Endothelial cell of umbilical vein (primary cell): ENCODE data around the gene SNX25. TPM values are rescaled to one million over a fixed set of nuclear protein-coding genes. Genes with fewer than 3 reads are reported as not detected.

ENCODE experiments used
- BruUV-seq: library from RNA; stranded (reverse); fragments of 400-500 nt; replicated peaks from 2 replicates; lab custom pipeline; 2021; lab: Mats Ljungman, UMichigan
- CTCF ChIA-PET: fragments of 300-600, 350-600 bp; sonication (Branson Sonifier 250); formaldehyde crosslinking; loops from one replicate; lab custom pipeline; 2021; ENCODE audit warnings: antibody characterized with exemption, inconsistent platforms; lab: Charles Lee
- POLR2A ChIA-PET: fragments of 300-600, 350-600 bp; sonication (Branson Sonifier 250); formaldehyde crosslinking; loops from one replicate; lab custom pipeline; 2021; ENCODE audit warnings: antibody characterized with exemption, inconsistent platforms; lab: Charles Lee
- DNase-seq: peaks from one replicate; pipeline ENCODE4 v3.0.0-alpha.2; 2011; ENCODE audit warnings: low read depth, low spot score
- FAIRE-seq: peaks from 2 replicates; lab custom pipeline; 2011; peaks lifted over from hg19 to GRCh38; lab: Jason Lieb, UNC
- H2AFZ ChIP-seq: 2 replicates; pipeline ENCODE4 v1.6.0; 2012; ENCODE audit warnings: low read depth, low read length, control low read depth, inconsistent platforms
- H3K27ac ChIP-seq: 2 replicates; pipeline ENCODE4 v1.5.1; 2011; ENCODE audit warnings: low read depth, mild to moderate bottlenecking, control low read depth, low read length, moderate library complexity; ENCODE audit not compliant: insufficient read depth
- H3K27me3 ChIP-seq, 2 experiments: 2 replicates each; pipeline versions ENCODE4 v1.6.0 to v1.6.1; 2011; ENCODE audit warnings: low read length in 2 of 2, mixed read lengths in 1 of 2; ENCODE audit not compliant: control insufficient read depth in 2 of 2, insufficient read depth in 2 of 2
- H3K36me3 ChIP-seq, 2 experiments: 2 replicates in 1 of 2; 3 replicates in 1 of 2; pipeline ENCODE4 v1.5.1; 2011; ENCODE audit warnings: low read length in 2 of 2, mild to moderate bottlenecking in 1 of 2, moderate library complexity in 1 of 2; ENCODE audit not compliant: control insufficient read depth in 2 of 2, insufficient read depth in 2 of 2; ENCODE audit errors: extremely low read depth in 1 of 2
- H3K4me1 ChIP-seq: 3 replicates; pipeline ENCODE4 v1.5.1; 2011; ENCODE audit warnings: mild to moderate bottlenecking, low read length; ENCODE audit not compliant: control insufficient read depth, insufficient read depth; ENCODE audit errors: extremely low read depth
- H3K4me2 ChIP-seq: 2 replicates; pipeline ENCODE4 v1.6.1; 2011; ENCODE audit warnings: low read length, control low read depth, mixed read lengths; ENCODE audit not compliant: insufficient read depth
- H3K4me3 ChIP-seq, 3 experiments: fragments of 200-600 bp in 1 of 3; sonication (generic), shearing (Covaris generic) in 1 of 3; replicated peaks in 1 of 3; 2 replicates each; pipeline ENCODE4 v1.5.1; 2011 to 2016; ENCODE audit warnings: control low read depth in 3 of 3, low read length in 3 of 3, mild to moderate bottlenecking in 2 of 3, inconsistent platforms in 1 of 3, low read depth in 1 of 3, moderate library complexity in 1 of 3; ENCODE audit not compliant: insufficient read depth in 1 of 3
- H3K79me2 ChIP-seq: 2 replicates; pipeline ENCODE4 v1.6.0; 2012; ENCODE audit warnings: low read length, inconsistent platforms; ENCODE audit not compliant: control insufficient read depth, insufficient read depth
- H3K9ac ChIP-seq: replicated peaks from 2 replicates; pipeline ENCODE3; 2011; ENCODE audit warnings: low read length, control low read depth; ENCODE audit not compliant: insufficient read depth; ENCODE audit errors: extremely low read depth
- H3K9me1 ChIP-seq: replicated peaks from 3 replicates; pipeline ENCODE4 v1.6.0; 2011; ENCODE audit warnings: mild to moderate bottlenecking, low read length; ENCODE audit not compliant: control insufficient read depth, insufficient read depth; ENCODE audit errors: extremely low read depth
- H3K9me3 ChIP-seq: replicated peaks from 2 replicates; pipeline ENCODE4 v1.5.1; 2012; ENCODE audit warnings: low read length, inconsistent platforms; ENCODE audit not compliant: control insufficient read depth, insufficient read depth
- H4K20me1 ChIP-seq: replicated peaks from 2 replicates; pipeline ENCODE3; 2011; ENCODE audit warnings: mild to moderate bottlenecking, low read length; ENCODE audit not compliant: control insufficient read depth, insufficient read depth; ENCODE audit errors: extremely low read depth
- EZH2 ChIP-seq: IDR thresholded peaks from 2 replicates; pipeline ENCODE4 v1.6.1; 2012; ENCODE audit warnings: borderline replicate concordance, low read depth, mild to moderate bottlenecking, moderate library complexity, low read length, inconsistent platforms; ENCODE audit not compliant: severe bottlenecking
- FOS ChIP-seq: IDR thresholded peaks from 2 replicates; pipeline ENCODE4 v1.6.1; 2011; ENCODE audit warnings: mild to moderate bottlenecking, low read length, moderate library complexity, borderline replicate concordance; ENCODE audit not compliant: insufficient read depth
- GATA2 ChIP-seq: IDR thresholded peaks from 2 replicates; pipeline ENCODE4 v1.7.0; 2011; ENCODE audit warnings: low read depth, mild to moderate bottlenecking, moderate library complexity, mixed read lengths, low read length; ENCODE audit not compliant: insufficient read length, insufficient read depth
- JUN ChIP-seq: IDR thresholded peaks from 2 replicates; pipeline ENCODE4 v1.6.1; 2011; ENCODE audit warnings: borderline replicate concordance, low read depth; ENCODE audit not compliant: insufficient read length, insufficient read depth
- MYC ChIP-seq: IDR thresholded peaks from one replicate; pipeline ENCODE4 v1.6.1; 2011; ENCODE audit warnings: mild to moderate bottlenecking, low read depth, low read length
- POLR2A ChIP-seq: IDR thresholded peaks from 2 replicates; pipeline ENCODE4 v1.6.1; 2012; ENCODE audit warnings: low read depth, mild to moderate bottlenecking, control low read depth, low read length
- POLR2AphosphoS5 ChIP-seq: IDR thresholded peaks from 2 replicates; pipeline ENCODE4 v1.6.1; 2012; ENCODE audit warnings: low read depth, mild to moderate bottlenecking, control low read depth, low read length, moderate library complexity; ENCODE audit not compliant: insufficient read depth
- dilution Hi-C: fragments of 300-500 bp; cut with MboI; formaldehyde crosslinking; loops from one replicate; pipeline ENCODE4 v1.15.0; 2019; ENCODE audit warnings: low sequenced_read_pairs; ENCODE audit not compliant: extremely low pct_ligation_motif_present
- intact Hi-C: fragments of 100-400 bp; cut with micrococcal nuclease; formaldehyde crosslinking; loops from one replicate; pipeline ENCODE4 v1.10.0; 2022
- polyA plus RNA-seq, 4 experiments: library from polyadenylated mRNA; depleted of rRNA in 3 of 4; stranded (reverse) in 3 of 4; unstranded in 1 of 4; fragments of >200 nt; gene quantifications; 2 replicates each; pipeline versions ENCODE4 v1.2.1 to v1.2.3, GENCODE V29; 2011 to 2012; ENCODE audit warnings: missing spikeins in 1 of 4
- total RNA-seq: library from RNA; stranded (reverse); gene quantifications from 2 replicates; pipeline ENCODE4 v1.2.3, GENCODE V29; 2021
- TF ChIP-seq, protein P1 (sequence below), 2 donors: IDR thresholded peaks; 1 replicate in 1 of 2; 2 replicates in 1 of 2; pipeline ENCODE4 v1.5.1; 2011; ENCODE audit warnings: low read length in 2 of 2, mild to moderate bottlenecking in 2 of 2, moderate library complexity in 2 of 2, control low read depth in 1 of 2, inconsistent platforms in 1 of 2, low read depth in 1 of 2; ENCODE audit not compliant: insufficient read depth in 1 of 2; ENCODE audit errors: extremely low read depth in 1 of 2
- TF ChIP-seq, protein P2 (sequence below): IDR thresholded peaks from 2 replicates; pipeline ENCODE4 v1.6.1; 2011; ENCODE audit not compliant: insufficient read depth, insufficient read length

SNX25 gene
- total and polyA plus RNA-seq, 2 donors (not counting 3 experiments of a cell fraction or from before 2014, with no cell fraction given) = 6.6 to 16.1 TPM

GRCh38 chr4:185278716-185279115, 69.3 kb downstream of the SNX25 start:
- dilution Hi-C loops = loop anchor here (25.0 kb wide), 1 partner anchor 109 kb away; the partner anchor contains the start of genes ANKRD37 and LRP2BP
- FAIRE-seq = no peak
- CTCF ChIA-PET = interaction anchor here (0.9 kb wide), 1 partner anchor 9 kb away, joined by 3 read pairs; no protein-coding TSS in a partner anchor

More at GRCh38 chr4:185278716-185279115, 69.3 kb downstream of the SNX25 start:
- no peaks in the 10 kb centered on the region for H3K9me1 ChIP-seq
- POLR2A ChIA-PET = no interaction called here
- no peaks in the 10 kb centered on the region for H3K79me2 ChIP-seq
- peaks cover 14% of the 10 kb centered on the region for H3K4me1 ChIP-seq
- no peaks in the 10 kb centered on the region for H4K20me1 ChIP-seq
- no peaks in the 10 kb centered on the region for H3K36me3 ChIP-seq
- no peak overlapping the region for H3K27ac ChIP-seq
- H3K4me3 ChIP-seq = no peak overlapping the region
- no peaks in the 10 kb centered on the region for H3K9me3 ChIP-seq
- H3K27me3 ChIP-seq = no peaks in the 10 kb centered on the region
- no TSS peak for BruUV-seq
- H3K4me2 ChIP-seq = no peak overlapping the region
- TF ChIP-seq JUN = no peak
- no peak for TF ChIP-seq FOS
- TF ChIP-seq MYC = no peak
- TF ChIP-seq, protein P1, sequence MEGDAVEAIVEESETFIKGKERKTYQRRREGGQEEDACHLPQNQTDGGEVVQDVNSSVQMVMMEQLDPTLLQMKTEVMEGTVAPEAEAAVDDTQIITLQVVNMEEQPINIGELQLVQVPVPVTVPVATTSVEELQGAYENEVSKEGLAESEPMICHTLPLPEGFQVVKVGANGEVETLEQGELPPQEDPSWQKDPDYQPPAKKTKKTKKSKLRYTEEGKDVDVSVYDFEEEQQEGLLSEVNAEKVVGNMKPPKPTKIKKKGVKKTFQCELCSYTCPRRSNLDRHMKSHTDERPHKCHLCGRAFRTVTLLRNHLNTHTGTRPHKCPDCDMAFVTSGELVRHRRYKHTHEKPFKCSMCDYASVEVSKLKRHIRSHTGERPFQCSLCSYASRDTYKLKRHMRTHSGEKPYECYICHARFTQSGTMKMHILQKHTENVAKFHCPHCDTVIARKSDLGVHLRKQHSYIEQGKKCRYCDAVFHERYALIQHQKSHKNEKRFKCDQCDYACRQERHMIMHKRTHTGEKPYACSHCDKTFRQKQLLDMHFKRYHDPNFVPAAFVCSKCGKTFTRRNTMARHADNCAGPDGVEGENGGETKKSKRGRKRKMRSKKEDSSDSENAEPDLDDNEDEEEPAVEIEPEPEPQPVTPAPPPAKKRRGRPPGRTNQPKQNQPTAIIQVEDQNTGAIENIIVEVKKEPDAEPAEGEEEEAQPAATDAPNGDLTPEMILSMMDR (IDR thresholded peaks at IDR 0.05; ENCODE audit: extremely low read depth in 1 of 2, insufficient read depth in 1 of 2, low read depth in 1 of 2, low read length in 2 of 2) = no peak
- no peak for TF ChIP-seq EZH2
- no peak for TF ChIP-seq POLR2AphosphoS5
- TF ChIP-seq, protein P2, sequence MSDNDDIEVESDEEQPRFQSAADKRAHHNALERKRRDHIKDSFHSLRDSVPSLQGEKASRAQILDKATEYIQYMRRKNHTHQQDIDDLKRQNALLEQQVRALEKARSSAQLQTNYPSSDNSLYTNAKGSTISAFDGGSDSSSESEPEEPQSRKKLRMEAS = no peak
- TF ChIP-seq GATA2 = no peak
- no peak for TF ChIP-seq POLR2A
- no peak overlapping the region for H2AFZ ChIP-seq
- DNase-seq = no peak
- intact Hi-C loops = loop anchor here (5.0 kb wide), 1 partner anchor 66 kb away; no protein-coding TSS in a partner anchor
- H3K9ac ChIP-seq = no peak overlapping the region
